Neuronal stem cell (in vitro differentiated cells): ENCODE results near the gene GSG1L2.

Experiments used
- DNase-seq: peaks from one replicate; pipeline ENCODE4 v3.0.0-alpha.2; 2013; ENCODE audit warnings: low spot score
- H2AFZ ChIP-seq: one replicate; pipeline ENCODE4 v1.6.1; 2013; ENCODE audit warnings: mild to moderate bottlenecking, low read length, inconsistent platforms
- H2AK5ac ChIP-seq: 2 replicates; pipeline ENCODE4 v1.6.1; 2013; ENCODE audit warnings: low read depth, mild to moderate bottlenecking, inconsistent platforms, low read length, moderate library complexity, mixed read lengths
- H2BK120ac ChIP-seq: 2 replicates; pipeline ENCODE4 v1.6.1; 2013; ENCODE audit warnings: low read depth, mild to moderate bottlenecking, inconsistent platforms, low read length, moderate library complexity, mixed read lengths
- H2BK12ac ChIP-seq: one replicate; pipeline ENCODE4 v1.6.1; 2013; ENCODE audit warnings: low read length, inconsistent platforms
- H2BK15ac ChIP-seq: 2 replicates; pipeline ENCODE4 v1.6.1; 2013; ENCODE audit warnings: mild to moderate bottlenecking, low read length, inconsistent platforms, mixed read lengths
- H2BK5ac ChIP-seq: one replicate; pipeline ENCODE4 v1.6.1; 2013; ENCODE audit warnings: inconsistent platforms, mild to moderate bottlenecking, low read length, moderate library complexity
- H3K14ac ChIP-seq: one replicate; pipeline ENCODE4 v1.6.1; 2013; ENCODE audit warnings: low read length, inconsistent platforms
- H3K18ac ChIP-seq: 2 replicates; pipeline ENCODE4 v1.6.1; 2013; ENCODE audit warnings: low read length, inconsistent platforms
- H3K23ac ChIP-seq: 2 replicates; pipeline ENCODE4 v1.6.1; 2013; ENCODE audit warnings: low read depth, mild to moderate bottlenecking, mixed read lengths, low read length, inconsistent platforms; ENCODE audit not compliant: poor library complexity
- H3K27ac ChIP-seq: replicated peaks from 3 replicates; pipeline ENCODE4 v1.5.1; 2013; ENCODE audit warnings: low read length, inconsistent platforms
- H3K27me3 ChIP-seq, 3 experiments: 2 replicates each; pipeline ENCODE4 v1.6.1; 2013; ENCODE audit warnings: low read length in 3 of 3, mild to moderate bottlenecking in 2 of 3, inconsistent platforms in 1 of 3, low read depth in 1 of 3, mixed read lengths in 1 of 3, moderate library complexity in 1 of 3; ENCODE audit not compliant: control insufficient read depth in 3 of 3, insufficient read depth in 3 of 3
- H3K36me3 ChIP-seq, 2 donors: replicated peaks in 1 of 2; 2 replicates each; pipeline ENCODE4 v1.6.1; 2013; ENCODE audit warnings: low read length in 2 of 2; ENCODE audit not compliant: control insufficient read depth in 2 of 2, insufficient read depth in 2 of 2
- H3K4ac ChIP-seq: 2 replicates; pipeline ENCODE4 v1.6.1; 2013; ENCODE audit warnings: inconsistent platforms, mild to moderate bottlenecking, low read length, moderate library complexity
- H3K4me1 ChIP-seq, 2 donors: 1 replicate in 1 of 2; 2 replicates in 1 of 2; pipeline ENCODE4 v1.6.1; 2013; ENCODE audit warnings: low read length in 2 of 2, low read depth in 1 of 2; ENCODE audit not compliant: control insufficient read depth in 2 of 2, insufficient read depth in 1 of 2
- H3K4me2 ChIP-seq: one replicate; pipeline ENCODE4 v1.6.1; 2013; ENCODE audit warnings: mild to moderate bottlenecking, low read length, inconsistent platforms; ENCODE audit not compliant: insufficient read depth, poor library complexity, severe bottlenecking
- H3K4me3 ChIP-seq, 2 donors: 2 replicates each; pipeline ENCODE4 v1.5.1; 2013; ENCODE audit warnings: low read length in 2 of 2, mild to moderate bottlenecking in 2 of 2, inconsistent platforms in 1 of 2, moderate library complexity in 1 of 2
- H3K79me1 ChIP-seq: one replicate; pipeline ENCODE4 v1.6.1; 2013; ENCODE audit warnings: low read depth, mild to moderate bottlenecking, inconsistent platforms, low read length, moderate library complexity
- H3K9ac ChIP-seq: one replicate; pipeline ENCODE4 v1.6.1; 2013; ENCODE audit warnings: mild to moderate bottlenecking, low read depth, low read length, inconsistent platforms; ENCODE audit not compliant: poor library complexity
- H3K9me3 ChIP-seq, 2 donors: replicated peaks in 1 of 2; 2 replicates each; pipeline versions ENCODE3 to v1.6.1; 2013; ENCODE audit warnings: low read length in 2 of 2, mild to moderate bottlenecking in 2 of 2, inconsistent platforms in 1 of 2, low read depth in 1 of 2, mixed read lengths in 1 of 2, moderate library complexity in 1 of 2; ENCODE audit not compliant: control insufficient read depth in 2 of 2, insufficient read depth in 1 of 2
- H4K8ac ChIP-seq: one replicate; pipeline ENCODE4 v1.6.1; 2013; ENCODE audit warnings: low read depth, mild to moderate bottlenecking, inconsistent platforms, low read length, moderate library complexity
- H4K91ac ChIP-seq: one replicate; pipeline ENCODE4 v1.6.1; 2013; ENCODE audit warnings: low read length, low read depth, mild to moderate bottlenecking, inconsistent platforms; ENCODE audit not compliant: poor library complexity
- WGBS, 2 donors: extraction: QIAGEN DNeasy Blood & Tissue Kit; methylation state at CpG; one replicate each; pipeline ENCODE4 v1.1.7; 2013; ENCODE audit warnings: missing lambda C conversion rate in 2 of 2, mixed read lengths in 1 of 2; ENCODE audit not compliant: insufficient read length in 2 of 2, insufficient replicate concordance in 1 of 2; ENCODE audit errors: extremely low coverage in 2 of 2; 5-methylcytosine and 5-hydroxymethylcytosine counted together

Gene GSG1L2

GRCh38 chr17:9862220-9862619 is 40.3 kb upstream of the GSG1L2 start:
- no CpG with 5 or more reads among the region's 1 CpG for WGBS, 2 donors
- Histone ChIP-seq H2BK5ac (no peak overlapping the region), H3K4me1 (no peaks in the 10 kb centered on the region)

DNA sequence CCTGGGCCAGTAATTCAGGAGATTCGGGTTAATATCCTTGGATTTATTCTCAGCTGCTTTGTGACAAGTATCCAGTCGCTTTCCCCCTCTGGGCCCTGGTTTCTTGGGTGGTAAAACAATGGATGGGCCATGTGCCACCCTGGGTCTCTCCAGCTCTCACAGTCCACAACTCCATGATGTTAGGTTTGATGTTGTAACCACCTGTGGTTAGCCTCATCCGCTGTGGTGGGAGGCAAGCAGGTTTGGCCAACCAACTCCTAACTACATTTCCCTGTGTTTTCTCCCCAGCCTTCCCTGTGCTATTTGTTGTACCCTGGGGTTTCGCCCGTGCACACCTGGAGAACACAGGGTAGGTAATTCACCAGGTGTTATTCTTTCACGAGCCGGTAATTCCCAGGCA is 39.0 kb upstream of the GSG1L2 start:
- no peaks in the 10 kb centered on the region for H3K27me3 ChIP-seq
- no peak overlapping the region for H3K27ac ChIP-seq
- H4K8ac ChIP-seq, result no peak overlapping the region

More at GRCh38 chr17:9862220-9862619, 40.3 kb upstream of the GSG1L2 start:
- no peak overlapping the region for H3K23ac ChIP-seq
- no peak overlapping the region for H3K14ac ChIP-seq
- H2BK120ac ChIP-seq, result no peak overlapping the region
- no peak overlapping the region for H2AK5ac ChIP-seq
- no peak overlapping the region for H2BK15ac ChIP-seq
- no peak overlapping the region for H2AFZ ChIP-seq
- H2BK12ac ChIP-seq, result no peak overlapping the region
- no peak overlapping the region for H3K4me2 ChIP-seq
- no peaks in the 10 kb centered on the region for H3K27me3 ChIP-seq
- no peak overlapping the region for H3K4ac ChIP-seq
- H3K9ac ChIP-seq, result no peak overlapping the region
- H3K79me1 ChIP-seq, result no peaks in the 10 kb centered on the region
- no peaks in the 10 kb centered on the region for H3K36me3 ChIP-seq
- H3K9me3 ChIP-seq, result peaks cover 0 to 5% of the 10 kb centered on the region in 2 donors
- H4K8ac ChIP-seq, result no peak overlapping the region
- no peak overlapping the region for H3K18ac ChIP-seq
- no peak for DNase-seq
- no peak overlapping the region for H3K27ac ChIP-seq
- H3K4me3 ChIP-seq, result no peak overlapping the region
- no peak overlapping the region for H4K91ac ChIP-seq

DNA sequence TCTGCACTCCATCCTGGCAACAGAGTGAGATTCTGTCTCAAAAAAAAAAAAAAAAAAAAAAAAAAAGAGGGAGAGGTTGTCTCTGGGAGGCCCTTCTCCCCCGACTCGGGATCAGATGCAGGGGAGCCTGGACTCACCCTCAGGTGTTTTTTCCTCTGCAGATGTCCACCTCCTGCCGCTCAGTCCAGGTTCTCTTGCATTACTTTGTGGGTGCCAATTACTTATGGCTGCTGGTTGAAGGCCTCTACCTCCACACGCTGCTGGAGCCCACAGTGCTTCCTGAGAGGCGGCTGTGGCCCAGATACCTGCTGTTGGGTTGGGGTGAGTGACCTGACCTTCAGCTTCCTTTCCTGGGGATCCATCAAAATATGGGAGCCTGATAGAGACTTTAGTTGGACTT is 37.9 kb upstream of the GSG1L2 start:
- WGBS, 2 donors, result no CpG with 5 or more reads among the region's 5 CpGs
- H3K18ac ChIP-seq, result no peak overlapping the region
- H3K14ac ChIP-seq, result no peak overlapping the region
- no peaks in the 10 kb centered on the region for H3K27me3 ChIP-seq
- no peak for DNase-seq
- H2AK5ac ChIP-seq, result no peak overlapping the region
- no peaks in the 10 kb centered on the region for H3K79me1 ChIP-seq
- H3K4me3 ChIP-seq, result no peak overlapping the region
- H3K9ac ChIP-seq, result no peak overlapping the region
- H2BK12ac ChIP-seq, result no peak overlapping the region
- H2BK15ac ChIP-seq, result no peak overlapping the region
- H3K4ac ChIP-seq, result no peak overlapping the region
- no peaks in the 10 kb centered on the region for H3K36me3 ChIP-seq
- no peak overlapping the region for H4K91ac ChIP-seq
- no peak overlapping the region for H2BK120ac ChIP-seq
- no peak overlapping the region for H2AFZ ChIP-seq
- H3K23ac ChIP-seq, result no peak overlapping the region
- no peak overlapping the region for H2BK5ac ChIP-seq
- no peaks in the 10 kb centered on the region for H3K4me1 ChIP-seq
- no peak overlapping the region for H4K8ac ChIP-seq
- H3K27ac ChIP-seq, result no peak overlapping the region
- H3K9me3 ChIP-seq, result peaks cover 0 to 5% of the 10 kb centered on the region in 2 donors
- no peak overlapping the region for H3K4me2 ChIP-seq

More for the DNA sequence above, 39.0 kb upstream of the GSG1L2 start:
- Histone ChIP-seq H3K4me3 (no peak overlapping the region), H3K36me3 (no peaks in the 10 kb centered on the region), H4K91ac (no peak overlapping the region), H3K18ac (no peak overlapping the region), H3K23ac (no peak overlapping the region), H2BK120ac (no peak overlapping the region), H3K14ac (no peak overlapping the region), H3K4me2 (no peak overlapping the region), H3K9ac (no peak overlapping the region), H3K4ac (no peak overlapping the region), H2BK15ac (no peak overlapping the region), H3K4me1 (no peaks in the 10 kb centered on the region), H2AFZ (no peak overlapping the region), H2BK5ac (no peak overlapping the region), H3K9me3 (peaks cover 0 to 5% of the 10 kb centered on the region in 2 donors), H3K79me1 (no peaks in the 10 kb centered on the region), H2AK5ac (no peak overlapping the region), H2BK12ac (no peak overlapping the region)
- WGBS, 2 donors, result no CpG with 5 or more reads among the region's 7 CpGs
- no peak for DNase-seq

DNA sequence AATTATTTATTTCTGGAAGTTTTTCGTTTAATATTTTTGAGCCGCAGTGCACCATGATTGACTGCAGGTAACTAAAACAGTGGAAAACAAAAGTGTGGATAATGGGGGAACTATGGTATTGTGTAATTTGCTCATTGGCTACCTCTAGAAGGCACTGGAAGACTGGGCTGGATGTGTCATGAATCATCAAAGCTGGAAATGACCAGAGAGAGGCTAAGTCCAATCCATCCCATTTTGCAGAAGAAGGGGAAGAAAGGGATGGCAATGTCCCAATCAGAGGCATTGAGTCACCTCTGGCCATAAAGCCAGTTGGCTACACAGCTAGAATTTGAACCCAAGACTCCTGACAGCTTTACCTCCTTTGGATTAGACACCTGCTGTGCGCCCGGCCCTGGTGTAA is 33.2 kb upstream of the GSG1L2 start:
- no peak overlapping the region for H2AK5ac ChIP-seq
- no peak overlapping the region for H2AFZ ChIP-seq
- H3K4me3 ChIP-seq, result no peak overlapping the region
- no CpG with 5 or more reads among the region's 4 CpGs for WGBS, 2 donors
- H3K4me2 ChIP-seq, result no peak overlapping the region
- H3K9me3 ChIP-seq, result peaks cover 0 to 4% of the 10 kb centered on the region in 2 donors
- H3K79me1 ChIP-seq, result no peaks in the 10 kb centered on the region
- H4K8ac ChIP-seq, result no peak overlapping the region
- H3K36me3 ChIP-seq, result no peaks in the 10 kb centered on the region
- no peak overlapping the region for H3K14ac ChIP-seq
- no peak overlapping the region for H2BK5ac ChIP-seq
- DNase-seq, result no peak
- no peak overlapping the region for H2BK15ac ChIP-seq
- no peak overlapping the region for H3K27ac ChIP-seq
- no peaks in the 10 kb centered on the region for H3K27me3 ChIP-seq
- no peak overlapping the region for H3K4ac ChIP-seq
- H2BK12ac ChIP-seq, result no peak overlapping the region
- no peak overlapping the region for H4K91ac ChIP-seq
- no peak overlapping the region for H3K23ac ChIP-seq
- H3K4me1 ChIP-seq, result no peaks in the 10 kb centered on the region
- no peak overlapping the region for H3K18ac ChIP-seq
- no peak overlapping the region for H2BK120ac ChIP-seq
- H3K9ac ChIP-seq, result no peak overlapping the region
